ENCODE results near the gene GLB1L. TPM values are rescaled to one million over a fixed set of nuclear protein-coding genes. Genes with fewer than 3 reads are reported as not detected.

Gene GLB1L
- total and polyA plus RNA-seq, 2 of the 8 experiments (the other 6 are each of a cell fraction or from before 2014, with no cell fraction given), result 3.7 to 4.0 TPM

GRCh38 chr2:219213486-219214071, 31.7 kb downstream of the GLB1L start (continued):
- TF ChIP-seq SP1 (IDR thresholded peaks at IDR 0.05; ENCODE audit: low read depth, low read length) (no peak), NRF1 (IDR thresholded peaks at IDR 0.05; ENCODE audit: low read depth, low read length) (no peak)
